ENCODE measurements around the gene TMEM213.
"Not testable (repeated sequence)": the region's sequence is repeated elsewhere in the genome, so short reads cannot be mapped to it uniquely, and the experiment has no call there.

Gene TMEM213

DNA sequence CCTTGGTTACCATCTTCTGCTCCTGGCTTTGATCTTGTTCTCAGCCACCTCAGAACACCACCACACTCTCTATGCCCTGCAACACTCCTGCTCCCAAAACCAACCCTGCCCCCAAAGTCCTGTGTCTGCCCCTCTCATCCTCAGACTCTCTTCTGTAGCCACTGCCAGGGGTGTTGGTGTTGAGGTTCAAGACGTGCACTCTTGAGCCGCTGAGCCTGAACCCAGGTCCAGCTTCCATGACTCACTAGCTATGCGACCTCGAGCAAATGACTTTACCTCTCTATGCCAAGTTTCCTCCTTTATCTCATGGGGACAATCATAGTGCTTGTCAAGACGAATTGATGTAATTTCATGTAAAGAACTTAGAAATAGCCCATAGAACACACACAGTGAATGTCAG lies 1.0 kb downstream of the TMEM213 start:
- DNase-seq = no peak

DNA sequence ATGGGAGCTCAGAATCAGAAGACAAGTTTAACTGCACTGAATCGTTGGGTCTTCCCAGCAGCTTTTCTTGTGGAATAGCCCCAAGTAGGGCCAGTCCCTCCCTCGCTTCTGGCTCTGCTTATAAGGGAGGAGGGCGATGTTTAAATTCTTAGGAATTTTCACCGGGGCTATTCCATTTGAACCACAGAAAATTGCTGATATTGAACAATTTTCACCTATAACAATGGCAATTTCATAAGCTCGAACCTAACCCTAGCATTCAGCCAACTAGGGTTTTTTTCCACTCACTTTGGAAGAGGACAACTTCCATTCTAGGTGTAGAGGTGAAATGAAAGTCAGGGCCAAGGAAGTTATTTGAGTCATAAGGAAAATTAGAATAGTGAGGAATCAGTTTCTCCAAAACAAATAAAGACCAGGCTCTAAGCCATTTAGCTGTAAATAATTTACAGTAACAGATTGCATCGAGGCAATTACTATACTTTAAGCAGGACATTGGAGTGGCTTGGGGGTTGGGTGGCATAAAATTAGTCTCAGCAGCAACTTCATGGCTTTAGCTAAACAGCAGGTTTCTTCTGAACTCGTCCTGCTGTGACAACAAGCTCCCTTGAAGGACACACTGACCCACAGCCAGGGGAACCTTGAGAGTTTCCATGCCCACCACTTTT lies 1.7 kb downstream of the TMEM213 start:
- no peak for DNase-seq

DNA sequence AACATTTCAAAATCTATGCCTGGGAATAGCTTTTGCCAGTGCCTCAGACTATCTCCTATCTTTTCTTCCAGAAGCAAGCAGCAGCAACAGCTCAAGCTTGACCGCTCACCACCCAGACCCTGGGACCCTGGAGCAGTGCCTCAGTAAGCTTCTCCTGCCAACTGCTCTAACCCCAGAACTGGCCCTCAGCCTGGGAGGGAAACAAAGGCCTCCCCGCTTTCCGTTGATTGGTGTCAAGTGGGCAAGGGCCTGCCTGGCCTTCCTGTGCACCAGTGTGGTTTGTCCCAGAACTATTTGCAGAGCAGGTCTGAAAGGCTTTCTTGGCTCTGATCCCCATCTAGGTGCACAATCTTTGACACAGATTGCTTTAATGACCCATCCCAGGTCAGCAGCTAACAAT lies 3.5 kb downstream of the TMEM213 start:
- no peak for DNase-seq

DNA sequence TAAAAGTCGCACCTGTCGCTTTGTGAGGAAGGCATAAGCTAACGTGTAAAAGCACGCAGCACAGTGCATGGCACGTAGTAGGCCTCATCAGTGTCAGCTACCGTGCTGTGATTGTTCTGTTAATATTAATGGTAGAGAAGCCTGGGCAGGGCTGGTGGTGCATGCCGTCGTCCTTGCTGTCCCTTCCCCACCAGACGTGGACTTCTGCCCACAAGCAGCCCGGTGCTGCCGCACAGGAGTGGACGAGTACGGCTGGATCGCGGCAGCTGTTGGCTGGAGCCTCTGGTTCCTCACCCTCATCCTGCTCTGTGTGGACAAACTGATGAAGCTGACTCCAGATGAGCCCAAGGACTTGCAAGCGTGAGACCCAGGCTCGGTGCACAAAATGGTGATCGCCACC lies 4.9 kb downstream of the TMEM213 start:
- DNase-seq = no peak

DNA sequence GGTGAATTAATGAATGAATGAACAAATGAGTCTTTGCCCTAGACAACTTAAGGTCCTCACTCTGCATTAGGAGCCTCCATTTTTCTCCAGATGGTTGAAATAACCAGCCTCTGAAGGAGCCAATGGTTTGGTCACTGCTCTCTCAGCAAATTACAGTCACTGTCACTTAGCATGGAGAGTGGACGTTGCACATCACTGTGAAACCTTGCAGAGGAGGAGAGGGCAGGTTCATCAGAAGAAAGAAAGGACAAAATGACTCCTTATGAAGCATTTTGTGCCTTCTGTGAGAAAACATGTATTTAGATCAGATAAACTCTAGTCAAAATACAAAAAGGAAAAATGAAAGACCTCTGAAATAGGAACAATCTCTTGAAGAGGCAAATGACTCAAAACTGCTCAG lies 6.8 kb downstream of the TMEM213 start:
- DNase-seq = no peak

DNA sequence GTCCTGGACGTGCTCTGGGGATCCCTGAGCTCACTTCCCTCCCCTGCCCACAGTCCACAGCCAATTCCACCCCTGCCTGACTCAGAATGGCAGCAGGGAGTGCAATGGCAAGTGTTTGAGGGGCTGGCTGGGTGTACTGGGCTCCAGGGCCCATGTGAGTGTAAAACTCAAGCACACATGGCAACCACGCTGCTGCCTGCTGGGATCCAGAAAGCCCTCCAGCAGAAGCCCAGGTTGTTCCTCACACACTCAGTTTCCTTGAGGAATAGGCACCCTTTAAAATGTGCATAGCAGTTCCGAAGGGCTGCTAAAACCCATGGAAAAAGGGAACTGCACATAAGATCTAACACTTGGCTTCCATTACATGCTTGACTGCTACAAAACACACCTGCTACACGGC lies 11.6 kb downstream of the TMEM213 start:
- no peak for DNase-seq

DNA sequence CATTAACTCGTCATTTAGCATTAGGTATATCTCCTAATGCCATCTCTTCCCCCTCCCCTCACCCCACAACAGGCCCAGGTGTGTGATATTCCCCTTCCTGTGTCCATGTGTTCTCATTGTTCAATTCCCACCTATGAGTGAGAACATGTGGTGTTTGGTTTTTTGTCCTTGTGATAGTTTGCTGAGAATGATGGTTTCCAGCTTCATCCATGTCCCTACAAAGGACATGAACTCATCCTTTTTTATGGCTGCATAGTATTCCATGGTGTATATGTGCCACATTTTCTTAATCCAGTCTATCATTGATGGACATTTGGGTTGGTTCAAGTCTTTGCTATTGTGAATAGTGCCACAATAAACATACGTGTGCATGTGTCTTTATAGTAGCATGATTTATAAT lies 13.5 kb downstream of the TMEM213 start:
- not testable (repeated sequence) for DNase-seq

DNA sequence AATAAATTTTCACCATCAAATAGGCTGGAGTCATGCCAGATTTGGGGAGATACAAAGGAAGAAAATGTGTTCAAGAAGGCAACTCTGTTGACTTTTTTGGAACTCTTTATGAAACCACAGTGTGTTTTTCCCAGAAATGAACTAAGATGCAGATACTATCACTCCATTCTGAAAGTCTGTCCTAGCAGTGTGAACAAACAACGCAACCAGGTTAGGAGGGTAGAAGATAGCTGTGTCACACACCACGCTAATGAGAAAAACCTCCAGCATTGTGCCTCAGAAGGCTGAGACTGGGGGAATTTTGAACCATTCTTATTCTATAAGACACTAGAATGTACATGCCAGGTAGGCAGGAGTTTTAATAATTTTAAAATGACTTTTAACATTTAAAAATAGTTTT lies 16.2 kb downstream of the TMEM213 start:
- no peak for DNase-seq

DNA sequence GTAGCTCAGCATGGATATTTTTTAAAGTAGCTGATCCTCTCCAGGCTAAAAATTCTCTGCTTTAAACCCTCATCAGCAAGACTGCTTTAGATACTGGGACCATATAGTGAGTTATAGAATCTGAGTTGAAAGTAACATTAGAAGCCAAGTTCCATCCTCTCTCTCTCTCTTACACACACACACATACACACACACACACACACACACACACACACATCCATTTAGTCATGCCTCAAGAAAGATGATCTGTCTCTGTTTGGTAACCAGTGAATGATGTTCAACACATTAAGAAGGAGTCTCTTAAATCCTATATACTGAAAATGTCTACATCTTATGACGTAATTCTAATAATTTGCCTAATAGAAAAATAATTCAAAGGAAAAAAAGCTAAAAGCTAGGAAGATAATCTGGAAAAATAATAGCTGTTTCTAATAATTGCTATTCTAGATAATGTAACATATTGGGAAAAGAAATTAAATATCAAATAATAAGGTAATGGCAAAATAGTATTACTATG lies 17.1 kb downstream of the TMEM213 start:
- no peak for DNase-seq

DNA sequence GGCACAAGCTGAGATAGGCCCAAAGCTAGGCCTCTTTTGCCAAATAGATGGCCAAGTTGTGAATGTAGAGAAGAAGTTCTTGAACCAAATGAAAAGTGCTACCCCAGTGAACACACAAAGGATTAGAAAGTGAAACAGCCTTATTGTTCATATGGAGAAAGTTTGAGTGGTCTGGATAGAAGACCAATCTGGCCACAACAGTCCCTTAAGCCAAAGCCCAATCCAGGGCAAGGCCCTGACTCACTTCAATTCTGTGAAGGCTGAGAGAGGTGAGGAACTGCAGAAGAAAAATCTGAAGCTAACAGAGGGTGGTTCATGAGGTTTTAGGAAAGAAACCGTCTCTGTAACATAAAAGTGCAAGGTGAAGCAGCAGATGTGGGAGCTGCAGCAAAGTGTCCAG lies 18.9 kb downstream of the TMEM213 start:
- DNase-seq = no peak

DNA sequence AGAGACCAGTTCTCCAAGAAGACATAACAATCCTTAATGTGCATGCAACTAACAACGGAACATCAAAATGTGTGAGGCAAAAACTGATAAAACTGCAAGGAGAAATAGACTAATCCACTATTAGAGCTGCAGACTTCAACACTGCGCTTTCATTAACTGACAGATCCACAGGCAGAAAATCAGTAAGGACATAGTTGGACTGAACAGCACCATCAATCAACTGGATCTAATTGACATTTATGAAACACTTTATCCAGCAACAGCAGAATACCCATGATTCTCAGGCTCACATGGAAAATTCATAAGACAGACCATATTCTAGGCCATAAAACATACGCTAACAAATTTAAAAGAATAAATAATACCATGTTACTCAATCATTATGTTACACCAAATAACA lies 21.8 kb downstream of the TMEM213 start:
- no peak for DNase-seq

DNA sequence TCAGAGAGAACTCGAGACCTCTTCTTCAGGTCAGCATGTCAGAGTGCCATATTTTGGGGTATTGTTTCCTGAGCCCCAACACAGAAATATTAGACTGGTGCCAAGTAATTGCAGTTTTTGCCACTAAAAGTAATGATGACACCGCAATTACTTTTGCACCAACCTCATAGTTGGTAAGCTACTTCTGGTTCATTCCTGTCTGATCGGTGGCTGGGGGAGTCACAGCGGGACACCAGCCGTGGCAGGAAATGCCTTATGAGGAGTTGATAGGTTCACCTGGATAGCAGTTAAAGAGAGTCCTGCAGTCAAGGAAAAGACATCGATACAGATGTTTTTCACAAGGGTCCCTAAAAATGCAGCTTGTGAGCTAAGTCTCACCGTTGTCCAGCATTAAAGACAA lies 24.1 kb downstream of the TMEM213 start:
- no peak for DNase-seq

DNA sequence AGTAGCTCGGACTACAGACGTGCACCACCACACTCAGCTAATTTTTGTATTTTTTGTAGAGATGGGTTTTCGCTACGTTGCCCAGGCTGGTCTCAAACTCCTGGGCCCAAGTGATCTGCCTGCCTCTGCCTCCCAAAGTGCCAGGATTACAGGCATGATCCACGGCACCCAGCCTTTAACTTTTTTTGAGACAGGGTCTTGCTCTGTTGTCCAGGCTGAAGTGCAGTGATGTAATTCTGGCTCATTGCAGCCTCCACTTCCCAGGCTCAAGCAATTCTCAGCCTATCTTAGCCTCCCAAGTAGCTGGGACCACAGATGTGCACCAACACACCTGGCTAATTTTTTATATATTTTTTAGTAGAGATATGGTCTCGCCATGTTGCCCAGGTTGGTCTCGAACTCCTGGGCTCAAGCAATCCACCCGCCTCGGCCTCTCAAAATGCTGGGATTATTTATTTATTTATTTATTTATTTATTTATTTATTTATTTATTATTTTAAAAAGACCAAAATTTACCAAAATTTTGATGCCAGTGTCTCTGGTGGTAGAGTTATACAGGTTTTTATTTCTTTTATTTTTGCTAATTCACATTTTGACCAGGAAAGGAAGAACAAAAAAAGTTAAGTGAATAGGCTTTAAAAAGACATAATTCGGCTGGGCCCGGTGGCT lies 25.2 kb downstream of the TMEM213 start:
- DNase-seq = no peak

DNA sequence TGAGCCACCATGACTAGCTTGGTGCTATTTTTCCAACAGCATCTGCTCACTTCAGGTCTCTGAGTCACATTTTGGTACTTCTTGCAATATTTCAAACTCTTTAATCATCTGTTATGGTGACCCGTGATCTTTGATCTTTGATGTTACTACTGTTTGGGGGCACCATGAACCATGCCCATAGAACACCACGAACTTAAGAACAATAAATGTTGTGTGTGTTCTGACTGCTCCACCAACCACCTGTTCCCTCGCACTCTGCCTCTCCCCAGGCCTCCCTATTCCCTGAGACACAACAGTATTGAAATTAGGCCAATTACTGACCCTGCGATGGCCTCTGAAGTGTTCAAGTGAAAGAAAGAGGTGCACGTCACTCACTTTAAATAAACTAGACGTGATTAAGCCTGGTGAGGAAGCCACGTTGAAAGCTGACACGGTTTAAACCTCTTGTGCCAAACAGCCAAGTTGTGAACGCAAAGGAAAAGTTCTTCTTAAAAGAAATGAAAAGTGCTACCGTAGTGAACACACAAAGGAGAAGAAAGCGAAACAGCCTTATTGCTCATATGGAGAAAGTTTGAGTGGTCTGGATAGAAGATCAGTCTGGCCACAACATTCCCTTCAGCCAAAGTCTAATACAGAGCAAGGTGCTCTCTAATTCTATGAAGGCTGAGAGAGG lies 27.4 kb downstream of the TMEM213 start:
- no peak for DNase-seq

DNA sequence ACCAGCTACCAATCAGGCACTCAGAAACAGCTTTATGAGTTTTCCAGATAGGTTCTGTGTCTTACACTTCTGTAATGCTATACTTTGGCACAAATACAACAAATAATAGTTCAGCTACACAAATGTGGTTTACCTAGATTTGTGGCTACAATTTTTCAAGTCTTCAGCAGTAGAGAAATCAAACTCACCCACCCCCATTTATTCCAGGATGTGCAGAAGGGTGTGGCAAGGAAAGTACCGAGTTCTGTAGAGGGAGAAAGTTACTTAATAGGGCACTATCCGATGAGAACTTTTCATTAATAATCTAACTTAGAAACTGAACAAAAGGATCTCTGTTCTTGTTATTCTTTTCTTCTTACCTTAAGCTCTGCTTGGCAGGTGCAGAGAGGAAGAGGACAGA lies 30.5 kb downstream of the TMEM213 start:
- no peak for DNase-seq

DNA sequence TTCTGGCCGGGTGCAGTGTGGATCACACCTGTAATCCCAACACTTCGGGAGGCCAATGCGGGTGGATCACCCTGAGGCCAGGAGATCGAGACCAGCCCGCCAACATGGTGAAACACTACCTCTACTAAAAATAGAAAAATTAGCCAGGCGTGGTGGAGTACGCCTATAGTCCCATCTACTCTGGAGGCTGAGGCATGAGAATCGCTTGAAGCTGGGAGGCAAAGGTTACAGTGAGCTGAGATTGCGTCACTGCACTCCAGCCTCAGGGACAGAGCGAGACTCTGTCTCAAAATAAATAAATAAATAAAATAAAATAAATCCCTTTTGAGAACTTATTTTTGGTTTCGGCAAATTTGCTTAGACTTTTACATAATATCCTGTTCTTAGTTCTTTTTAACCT lies 31.5 kb downstream of the TMEM213 start:
- no peak for DNase-seq

DNA sequence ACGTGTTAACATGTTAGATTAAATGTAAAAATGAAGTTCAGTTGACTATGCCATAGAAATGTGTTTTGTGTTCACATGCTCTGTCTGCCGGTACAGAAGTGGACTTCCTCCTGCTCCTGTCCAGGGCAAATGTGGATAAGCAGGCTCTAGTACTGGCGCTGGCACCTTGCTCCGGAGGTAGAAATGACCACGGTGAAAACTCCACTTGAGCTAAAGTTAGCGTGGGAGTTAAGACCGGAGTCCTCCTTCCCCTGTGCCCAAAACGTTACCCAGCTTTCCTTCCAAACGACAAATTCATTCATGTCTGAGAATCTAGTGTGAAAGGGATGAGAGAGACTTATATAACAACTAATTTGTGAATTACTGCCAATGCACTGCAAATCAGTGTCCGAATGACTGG lies 35.2 kb downstream of the TMEM213 start:
- no peak for DNase-seq

DNA sequence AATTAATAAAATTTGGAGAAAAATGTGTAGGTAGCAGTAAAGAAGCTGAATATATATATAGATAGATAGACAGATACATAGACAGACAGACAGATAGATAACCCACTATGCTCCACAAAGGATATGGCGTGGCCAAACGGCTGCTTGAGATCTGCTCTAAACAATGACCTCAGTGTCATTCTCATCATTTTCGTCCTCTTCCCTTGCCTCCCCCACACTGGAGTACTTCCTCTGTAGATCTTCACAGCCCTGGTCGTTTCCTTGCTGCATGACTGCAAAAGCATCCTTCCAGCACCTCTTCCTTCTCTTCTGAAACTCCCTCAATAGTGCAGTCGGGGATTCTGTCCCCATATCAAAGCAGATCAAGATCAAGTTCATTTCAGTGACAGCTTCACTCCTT lies 35.8 kb downstream of the TMEM213 start:
- no peak for DNase-seq

DNA sequence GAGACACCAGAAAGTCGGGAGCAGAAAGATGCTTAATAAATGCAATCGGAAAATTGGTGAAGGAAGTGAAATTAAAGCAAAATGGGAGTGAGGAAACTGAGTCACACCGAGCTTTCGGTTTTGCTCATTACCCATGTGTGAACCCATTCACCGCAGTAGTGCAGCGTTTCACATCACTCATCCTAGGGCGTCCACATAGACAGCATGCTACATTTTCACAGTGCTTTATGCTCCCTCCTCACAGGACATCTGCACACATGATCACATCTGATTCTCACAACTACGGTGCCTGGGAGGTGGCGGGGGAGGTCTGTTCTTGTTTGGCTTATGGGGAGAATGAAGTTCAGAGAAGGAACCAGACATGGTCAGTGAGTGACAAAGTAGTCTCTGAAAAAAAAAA lies 36.8 kb downstream of the TMEM213 start:
- DNase-seq = no peak

DNA sequence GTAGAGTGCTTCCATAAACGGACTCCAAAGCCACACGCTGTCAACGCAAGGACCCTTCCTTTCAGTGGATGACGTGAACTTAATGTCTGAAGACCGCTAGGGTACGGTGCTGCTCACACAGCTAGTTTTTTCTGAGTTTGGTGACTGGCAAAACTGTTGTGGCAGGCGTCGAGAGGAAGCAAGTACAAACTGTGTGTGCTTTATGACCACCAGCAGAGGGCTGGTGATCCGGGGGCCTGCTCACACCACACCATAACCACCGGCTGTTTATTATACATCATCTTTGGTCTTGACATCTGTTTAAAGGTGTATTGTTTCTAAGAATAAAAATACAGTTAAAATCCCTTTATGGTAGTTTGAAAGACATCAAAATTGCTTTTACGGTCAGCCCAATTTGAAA lies 37.3 kb downstream of the TMEM213 start:
- DNase-seq = no peak

DNA sequence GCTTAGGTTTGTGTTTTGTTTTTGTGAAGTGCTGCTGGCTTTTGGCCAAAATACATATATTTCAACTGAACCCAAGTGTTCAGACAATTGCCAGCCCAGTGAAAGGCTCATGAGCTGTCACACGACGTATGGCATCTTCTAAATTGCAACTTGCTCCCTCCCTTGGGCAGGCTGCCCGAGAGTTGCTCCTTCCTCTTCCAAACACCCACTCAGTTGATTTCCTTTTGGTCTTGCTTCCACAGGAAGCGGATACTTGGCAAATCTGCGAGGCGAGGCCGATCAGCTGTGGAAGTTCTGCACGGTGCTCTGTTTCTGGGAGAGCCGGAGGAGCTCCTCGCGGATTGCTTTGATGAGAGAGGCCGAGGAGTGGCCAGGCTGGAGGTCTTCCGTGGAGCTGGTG lies 39.8 kb downstream of the TMEM213 start:
- DNase-seq = peak; percentile 94

DNA sequence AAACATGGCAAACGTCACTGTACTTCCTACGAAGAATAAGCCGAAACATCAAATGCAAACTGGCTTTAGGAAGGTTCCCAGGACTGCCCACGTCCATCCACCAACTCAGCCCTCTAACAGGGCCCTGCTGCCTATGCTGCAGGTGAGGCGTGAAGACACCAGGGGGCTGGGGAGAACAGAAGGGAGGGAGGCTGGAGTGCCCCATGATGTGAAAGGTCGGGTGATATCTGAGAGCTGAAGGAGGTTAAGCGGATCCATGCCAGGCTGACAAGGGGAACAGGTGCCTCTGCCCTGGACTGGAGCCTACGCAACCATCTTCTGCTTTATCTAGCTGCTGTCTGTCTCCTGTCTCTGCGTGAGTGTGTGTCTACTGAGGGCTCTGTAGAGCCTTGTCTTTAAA lies 40.4 kb downstream of the TMEM213 start:
- DNase-seq = peak; percentile 91

DNA sequence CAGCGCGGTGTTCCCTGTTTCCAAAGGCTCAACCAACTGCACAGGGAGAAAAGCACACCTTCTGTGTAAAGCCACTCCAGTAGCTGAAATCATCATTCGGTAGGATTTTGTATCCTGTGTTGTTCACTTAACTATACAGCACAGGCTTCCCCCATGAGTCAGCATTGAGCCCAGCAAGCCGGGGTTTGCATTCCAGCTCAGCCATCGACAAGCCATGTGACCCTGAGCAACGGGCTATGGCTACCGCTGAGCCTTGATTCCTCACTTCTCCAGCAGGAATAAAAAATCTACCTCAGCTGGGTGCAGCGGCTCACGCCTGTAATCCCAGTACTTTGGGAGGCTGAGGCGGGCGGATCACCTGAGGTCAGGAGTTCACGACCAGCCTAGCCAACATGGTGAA lies 44.3 kb downstream of the TMEM213 start:
- DNase-seq = no peak

Data from NCI-H2029 treated with DMSO at 0.1 percent for 48 hours (cell line).